Stimulated activated effector memory CD8-positive, alpha-beta T cell treated with anti-CD3 and anti-CD28 coated beads, Interleukin-12 subunit alpha, Interleukin-12 subunit beta, amount 100 ng/mL, for 72 hours (primary cell): ENCODE results near the gene FGF11.

Source experiments
- ATAC-seq: fragments of 150-1000 bp; cut with Tn5 transposase; 2 replicates; pipeline ENCODE4 v1.10.0; 2021
- DNase-seq, 2 donors: peaks; one replicate each; pipeline ENCODE4 v3.0.0; 2021 to 2022; ENCODE audit warnings: low spot score in 2 of 2
- H3K27ac Mint-ChIP-seq: one replicate; pipeline ENCODE4 v1.8.0; 2022; ENCODE audit warnings: mild to moderate bottlenecking, mixed read lengths
- H3K36me3 Mint-ChIP-seq: one replicate; pipeline ENCODE4 v1.8.0; 2022; ENCODE audit warnings: mild to moderate bottlenecking, mixed read lengths
- H3K4me1 Mint-ChIP-seq: one replicate; pipeline ENCODE4 v1.8.0; 2022; ENCODE audit warnings: mixed read lengths
- H3K4me3 Mint-ChIP-seq: one replicate; pipeline ENCODE4 v1.8.0; 2022; ENCODE audit warnings: mild to moderate bottlenecking, mixed read lengths
- H3K9me3 Mint-ChIP-seq: one replicate; pipeline ENCODE4 v1.8.0; 2022; ENCODE audit warnings: mixed read lengths

Gene FGF11

DNA sequence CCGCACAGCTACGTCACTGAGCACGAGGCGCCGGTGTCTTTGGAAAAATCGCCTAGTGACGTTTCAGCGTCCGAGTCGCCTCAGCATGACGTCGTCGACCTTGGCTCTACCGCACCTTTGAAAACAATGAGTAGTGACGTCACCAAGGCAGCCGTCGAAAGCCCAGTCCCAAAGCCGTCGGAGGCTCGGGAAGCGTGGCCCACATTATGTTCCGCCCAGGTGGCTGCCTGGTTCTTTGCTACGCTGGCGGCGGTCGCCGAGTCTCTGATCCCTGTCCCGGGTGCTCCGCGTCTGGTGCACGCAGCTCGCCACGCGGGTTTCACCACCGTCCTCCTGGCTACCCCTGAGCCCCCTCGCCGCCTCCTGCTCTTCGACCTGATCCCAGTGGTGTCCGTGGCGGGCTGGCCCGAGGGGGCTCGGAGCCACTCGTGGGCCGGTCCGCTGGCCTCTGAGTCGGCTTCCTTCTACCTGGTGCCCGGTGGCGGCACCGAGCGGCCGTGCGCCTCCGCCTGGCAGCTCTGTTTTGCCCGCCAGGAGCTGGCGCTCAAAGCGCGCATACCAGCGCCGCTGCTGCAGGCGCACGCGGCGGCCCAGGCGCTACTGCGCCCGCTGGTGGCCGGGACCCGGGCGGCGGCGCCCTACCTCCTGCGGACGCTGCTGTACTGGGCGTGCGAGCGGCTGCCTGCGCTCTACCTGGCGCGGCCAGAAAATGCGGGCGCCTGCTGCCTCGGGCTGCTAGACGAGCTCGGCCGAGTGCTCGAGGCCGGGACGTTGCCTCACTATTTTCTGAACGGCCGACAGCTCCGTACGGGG is 2.5 kb upstream of the FGF11 start:
- ATAC-seq = peak; percentile 83
- peak overlapping the region; percentile 92 for H3K27ac Mint-ChIP-seq

DNA sequence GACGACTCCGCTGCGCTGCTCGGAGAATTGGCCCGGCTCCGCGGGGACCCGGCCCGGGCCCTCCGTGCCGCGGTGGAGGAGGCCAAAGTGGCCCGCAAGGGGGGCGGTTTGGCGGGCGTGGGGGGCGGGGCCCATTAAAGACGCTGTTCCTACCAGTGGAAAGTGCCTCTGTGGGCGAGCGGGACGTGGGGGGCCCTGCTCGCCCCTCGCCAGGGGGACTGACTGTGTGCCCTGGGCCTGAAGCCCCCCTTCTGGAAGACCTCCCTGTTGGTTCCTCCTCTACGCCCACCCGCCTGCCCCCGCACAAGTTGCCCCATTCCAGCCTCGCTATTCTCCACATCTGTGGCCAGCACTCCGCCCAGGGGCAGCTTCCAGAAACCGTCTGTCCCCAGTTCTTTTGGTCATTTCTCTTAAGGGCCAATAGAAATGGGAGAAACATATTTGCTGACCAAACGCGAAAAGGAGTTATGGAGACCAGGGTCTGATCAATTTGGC is 1.9 kb upstream of the FGF11 start:
- peaks cover 42% of the 10 kb centered on the region for H3K36me3 Mint-ChIP-seq
- peak overlapping the region; percentile 90 for H3K4me3 Mint-ChIP-seq
- peaks cover 43% of the 10 kb centered on the region for H3K4me1 Mint-ChIP-seq
- ATAC-seq (no peak), DNase-seq (no peak)
- H3K9me3 Mint-ChIP-seq = no peaks in the 10 kb centered on the region
- H3K27ac Mint-ChIP-seq = no peak overlapping the region

More for the DNA sequence above, 2.5 kb upstream of the FGF11 start:
- Mint-ChIP-seq H3K9me3 (no peaks in the 10 kb centered on the region), H3K4me1 (peaks cover 43% of the 10 kb centered on the region), H3K36me3 (peaks cover 42% of the 10 kb centered on the region), H3K4me3 (peak overlapping the region; percentile 90)
- DNase-seq = peak; percentile 78 to 85

GRCh38 chr17:7437950-7438614 is 1.2 kb upstream of the FGF11 start:
- Mint-ChIP-seq H3K36me3 (peaks cover 42% of the 10 kb centered on the region), H3K27ac (peak overlapping the region; percentile 79), H3K9me3 (no peaks in the 10 kb centered on the region), H3K4me1 (peaks cover 43% of the 10 kb centered on the region), H3K4me3 (peak overlapping the region; percentile 90)
- ATAC-seq (no peak), DNase-seq (peak; percentile 22 to 60)

GRCh38 chr17:7438656-7439460 is 454 bp upstream of the FGF11 start:
- no peak for DNase-seq
- Mint-ChIP-seq H3K36me3 (peaks cover 42% of the 10 kb centered on the region), H3K27ac (peak overlapping the region; percentile 79), H3K9me3 (no peaks in the 10 kb centered on the region), H3K4me3 (peak overlapping the region; percentile 90), H3K4me1 (peaks cover 43% of the 10 kb centered on the region)
- no peak for ATAC-seq

DNA sequence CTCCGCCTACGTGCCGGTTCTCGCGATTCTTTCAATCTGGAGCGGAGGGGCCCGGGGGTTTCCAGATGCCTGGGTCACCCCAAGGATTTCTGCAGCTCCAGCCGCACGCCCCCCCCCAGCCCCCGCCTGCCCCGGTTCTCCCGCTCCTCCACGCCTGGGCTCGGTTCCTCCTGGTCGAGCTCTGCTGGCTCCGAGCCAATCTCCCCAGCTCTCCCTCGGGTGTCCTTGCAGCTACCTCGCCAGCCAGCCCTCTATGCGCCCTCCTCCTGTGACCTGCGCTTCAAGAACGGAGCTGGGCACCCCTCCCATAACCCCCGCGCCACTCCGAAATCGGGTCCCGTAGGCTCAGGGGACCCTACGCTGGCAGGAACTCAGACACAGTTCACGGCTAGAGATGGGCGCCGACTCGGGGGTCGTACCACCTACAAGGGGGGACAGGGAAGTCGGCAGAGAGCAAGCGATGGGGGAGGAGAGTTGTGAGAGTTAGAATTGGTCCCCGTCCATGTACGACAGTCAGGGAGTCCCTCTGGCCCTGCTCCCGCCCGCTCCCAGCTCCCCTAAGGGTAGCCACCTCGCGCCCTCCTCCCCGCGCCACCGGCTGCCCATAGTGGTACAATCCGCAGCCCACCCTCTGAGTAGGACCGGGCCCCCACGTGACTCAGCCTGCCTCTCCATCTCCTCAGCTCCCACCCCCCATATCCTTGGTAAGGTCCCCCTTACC is 961 bp downstream of the FGF11 start:
- DNase-seq (peak; percentile 18 to 65), ATAC-seq (no peak)
- H3K4me3 Mint-ChIP-seq = peak overlapping the region; percentile 90
- peaks cover 38% of the 10 kb centered on the region for H3K36me3 Mint-ChIP-seq
- peaks cover 47% of the 10 kb centered on the region for H3K4me1 Mint-ChIP-seq
- peak overlapping the region; percentile 84 for H3K27ac Mint-ChIP-seq
- no peaks in the 10 kb centered on the region for H3K9me3 Mint-ChIP-seq

DNA sequence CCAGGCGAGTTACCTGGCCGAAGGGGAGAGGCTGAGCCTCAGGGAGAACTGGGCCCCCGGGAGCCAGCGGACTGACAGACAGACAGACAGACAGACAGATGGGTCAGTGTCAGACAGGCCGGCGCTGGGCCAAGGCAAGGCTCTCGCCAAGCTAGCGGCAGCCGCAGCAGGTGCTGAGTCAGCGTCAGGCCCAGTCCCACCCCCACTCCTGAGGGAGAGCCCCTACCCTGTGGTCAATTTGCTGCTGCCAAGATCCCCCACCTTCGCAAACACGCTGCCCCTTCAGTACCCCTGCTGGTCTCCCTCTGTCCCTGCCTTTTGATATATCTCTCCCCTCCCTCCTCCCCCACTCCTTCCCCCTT is 1.5 kb downstream of the FGF11 start:
- no peaks in the 10 kb centered on the region for H3K9me3 Mint-ChIP-seq

GRCh38 chr17:7441266-7441665 is 2.0 kb downstream of the FGF11 start:
- DNase-seq (no peak), ATAC-seq (no peak)
- Mint-ChIP-seq H3K4me1 (peaks cover 53% of the 10 kb centered on the region), H3K36me3 (peaks cover 31% of the 10 kb centered on the region), H3K27ac (no peak overlapping the region), H3K9me3 (no peaks in the 10 kb centered on the region), H3K4me3 (peak overlapping the region; percentile 90)

More for the DNA sequence above, 1.5 kb downstream of the FGF11 start:
- Mint-ChIP-seq H3K4me1 (peaks cover 52% of the 10 kb centered on the region), H3K27ac (peak overlapping the region; percentile 84), H3K4me3 (peak overlapping the region; percentile 90), H3K36me3 (peaks cover 35% of the 10 kb centered on the region)
- ATAC-seq (no peak), DNase-seq (peak; percentile 15 to 59)

DNA sequence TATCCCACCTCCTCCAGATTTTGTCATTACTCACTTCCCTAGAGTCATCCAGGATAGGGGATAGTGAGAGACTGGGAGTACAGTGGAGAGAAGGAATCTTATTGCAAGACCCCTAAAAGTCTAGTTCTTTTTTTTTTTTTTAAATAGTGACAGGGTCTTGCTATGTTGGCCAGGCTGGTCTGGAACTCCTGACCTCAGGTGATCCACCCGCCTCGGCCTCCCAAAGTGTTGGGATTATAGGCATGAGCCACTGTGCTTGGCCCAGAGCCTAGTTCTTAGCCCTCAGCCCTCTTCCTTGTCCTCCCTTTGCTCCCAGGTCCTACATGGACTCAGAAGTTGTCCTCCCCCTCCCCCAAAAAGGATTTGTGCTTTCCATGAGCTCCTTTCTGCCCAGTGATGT is 2.8 kb downstream of the FGF11 start:
- no peak for ATAC-seq
- H3K36me3 Mint-ChIP-seq = peaks cover 22% of the 10 kb centered on the region
- DNase-seq = no peak
- H3K27ac Mint-ChIP-seq = no peak overlapping the region
- H3K4me1 Mint-ChIP-seq = peaks cover 45% of the 10 kb centered on the region
- H3K9me3 Mint-ChIP-seq = no peaks in the 10 kb centered on the region
- no peak overlapping the region for H3K4me3 Mint-ChIP-seq

DNA sequence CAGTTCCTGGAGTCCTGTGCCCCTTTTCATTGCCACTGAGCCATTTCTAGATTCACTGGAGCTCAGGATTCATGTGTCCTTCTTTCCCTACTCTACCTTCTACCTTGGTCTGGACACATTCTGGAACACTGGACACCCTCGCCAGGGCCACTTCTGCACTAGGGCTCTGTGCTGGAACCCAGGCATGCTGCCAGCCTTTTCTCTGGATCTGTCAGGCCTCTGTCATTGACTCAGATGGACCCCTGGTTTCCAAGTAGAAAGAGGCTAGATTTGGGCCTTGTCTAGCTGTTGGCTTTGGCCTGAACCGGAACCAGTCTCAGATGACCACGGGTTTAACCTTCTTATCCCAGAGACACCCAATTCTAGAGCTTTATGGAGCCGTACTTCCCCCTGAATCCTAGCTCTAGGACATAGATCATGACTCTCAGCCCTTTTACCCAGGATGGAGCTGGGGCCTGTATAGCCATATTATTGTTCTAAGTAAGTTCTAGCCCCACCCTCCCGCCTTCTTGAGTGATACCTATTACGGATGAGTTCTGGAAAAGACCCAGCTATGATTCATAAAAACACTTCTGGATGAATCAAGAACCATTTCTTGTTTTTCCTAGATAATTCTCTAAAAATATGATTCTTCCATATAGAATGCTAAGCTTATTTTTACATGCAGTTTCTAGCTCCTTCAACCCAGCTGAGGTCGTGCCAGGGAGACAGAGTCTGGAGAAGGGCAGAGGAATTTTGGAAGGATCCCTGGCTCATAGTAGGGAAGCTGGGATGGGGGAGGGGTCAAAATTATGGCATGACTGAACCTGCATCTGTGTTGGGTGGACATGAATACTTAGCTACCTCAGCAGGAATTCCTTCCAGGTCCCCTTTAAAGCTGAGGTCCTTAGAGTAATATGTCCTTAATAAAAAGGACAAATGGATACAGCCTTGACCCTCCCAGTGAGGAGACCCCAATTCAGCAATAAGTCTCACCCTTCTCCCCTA is 4.5 kb downstream of the FGF11 start:
- DNase-seq (no peak), ATAC-seq (no peak)
- Mint-ChIP-seq H3K4me3 (no peak overlapping the region), H3K4me1 (peaks cover 32% of the 10 kb centered on the region), H3K27ac (no peak overlapping the region), H3K9me3 (no peaks in the 10 kb centered on the region), H3K36me3 (peaks cover 7% of the 10 kb centered on the region)

DNA sequence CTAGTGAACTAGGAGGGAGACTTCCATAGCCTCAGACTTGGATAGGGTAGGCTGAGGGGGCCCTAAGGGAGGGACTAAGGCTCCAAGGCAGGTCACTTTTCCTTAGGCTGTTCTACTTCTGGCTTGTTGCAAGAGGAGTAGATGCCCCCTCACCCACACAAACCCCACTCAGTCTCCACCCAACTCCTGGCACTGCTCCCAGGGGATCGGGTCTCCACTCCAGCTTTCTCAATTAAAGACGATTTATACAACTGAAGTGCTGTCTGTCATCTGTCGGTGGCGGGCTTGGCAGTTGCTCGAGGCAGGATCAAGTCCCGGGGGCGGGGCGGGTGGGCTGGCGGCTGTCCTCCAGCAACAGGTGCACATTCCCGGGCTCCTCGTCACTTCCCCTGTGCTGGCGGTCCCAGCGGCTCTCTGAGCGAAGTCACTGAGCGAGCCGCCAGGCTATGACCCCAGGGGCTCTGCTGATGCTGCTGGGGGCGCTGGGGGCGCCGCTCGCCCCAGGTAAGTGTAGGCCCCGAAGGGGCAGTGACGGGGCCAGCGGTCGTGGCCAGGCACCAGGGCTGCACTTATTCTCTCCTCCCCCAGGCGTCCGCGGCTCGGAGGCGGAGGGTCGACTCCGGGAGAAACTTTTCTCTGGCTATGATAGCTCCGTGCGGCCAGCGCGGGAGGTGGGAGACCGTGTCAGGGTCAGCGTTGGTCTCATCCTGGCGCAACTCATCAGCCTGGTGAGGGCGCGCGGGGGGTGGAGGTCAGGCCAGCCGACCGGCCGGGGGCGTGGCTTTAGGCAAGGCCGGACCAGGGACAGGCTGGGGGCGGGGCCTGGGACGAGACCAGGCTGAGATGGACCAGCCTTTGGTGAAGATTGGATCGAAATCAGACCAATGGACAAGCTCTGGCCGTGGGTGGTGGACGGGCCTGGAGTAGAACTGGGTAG is 5.6 kb downstream of the FGF11 start, which contains the start of gene CHRNB1:
CHRNB1 (plus strand) TSS at position 380 of the 937 bp plus-strand sequence; CDS start at position 447, 67 bp downstream.
- H3K4me1 Mint-ChIP-seq = peaks cover 25% of the 10 kb centered on the region
- no peak within 1 kb of the TSS for H3K27ac Mint-ChIP-seq
- peaks cover 6% of the 10 kb centered on the region for H3K36me3 Mint-ChIP-seq
- DNase-seq (peak in 1 of 2 donors; percentile 56), ATAC-seq (peak; percentile 19)
- peak within 1 kb of the TSS; percentile 73 for H3K4me3 Mint-ChIP-seq
- no peaks in the 10 kb centered on the region for H3K9me3 Mint-ChIP-seq

DNA sequence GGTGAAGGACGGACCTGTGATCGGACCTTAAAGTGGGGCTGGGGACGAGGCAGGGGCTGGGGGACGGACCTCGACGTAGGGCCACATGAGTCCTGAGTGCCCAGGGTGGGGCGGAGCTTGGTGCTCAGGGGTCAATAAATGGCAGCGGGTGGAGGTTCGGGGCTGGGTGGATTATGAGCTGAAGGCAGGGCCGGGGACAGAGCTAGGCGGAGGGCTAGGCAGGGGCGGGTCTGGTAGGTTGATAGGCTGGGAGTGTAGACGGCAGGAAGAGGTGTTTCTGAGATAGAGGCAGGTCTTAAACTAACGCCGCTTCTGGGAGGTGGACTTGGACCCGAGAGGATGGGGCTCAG is 6.3 kb downstream of the FGF11 start:
- Mint-ChIP-seq H3K4me3 (peak overlapping the region; percentile 73), H3K27ac (no peak overlapping the region), H3K36me3 (no peaks in the 10 kb centered on the region), H3K9me3 (no peaks in the 10 kb centered on the region), H3K4me1 (peaks cover 19% of the 10 kb centered on the region)
- DNase-seq = no peak
- peak; percentile 70 for ATAC-seq

- Mint-ChIP-seq H3K27ac (no peak overlapping the region), H3K36me3 (no peaks in the 10 kb centered on the region), H3K9me3 (no peaks in the 10 kb centered on the region), H3K4me1 (peaks cover 14% of the 10 kb centered on the region), H3K4me3 (no peak overlapping the region)
- DNase-seq (no peak), ATAC-seq (no peak)
These were observed 9.1 kb downstream of the FGF11 start for GRCh38 chr17:7448461-7448860.

DNA sequence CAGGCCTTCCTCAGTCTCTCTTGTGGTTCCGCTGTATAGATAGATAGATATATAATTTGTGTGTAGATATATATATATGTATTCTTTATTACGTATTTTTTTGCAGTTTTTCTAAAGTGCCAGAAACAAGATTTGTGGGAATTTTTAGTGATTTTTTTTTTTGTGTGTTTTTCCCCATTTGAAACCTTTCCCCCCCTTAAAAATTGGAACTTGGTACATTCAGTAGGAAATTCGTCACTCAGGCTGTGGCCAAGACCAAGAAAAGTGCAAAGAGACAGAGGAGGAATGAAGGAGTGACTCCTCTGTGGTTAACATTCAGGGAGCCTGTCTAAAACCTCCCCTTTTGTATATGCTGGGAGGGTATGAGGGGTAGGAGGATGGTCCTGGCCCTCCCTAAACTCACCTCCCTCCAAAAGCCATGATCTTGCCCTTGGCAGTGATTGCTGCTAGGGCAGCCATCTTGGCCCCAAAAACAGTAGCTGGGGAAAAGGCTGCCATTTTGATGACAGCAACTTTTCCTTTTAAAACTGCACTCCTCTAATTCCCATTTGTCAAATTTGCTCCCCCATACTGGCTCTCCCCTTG is 20.7 kb downstream of the FGF11 start:
- Mint-ChIP-seq H3K27ac (peak overlapping the region; percentile 71), H3K9me3 (no peaks in the 10 kb centered on the region), H3K4me1 (peaks cover 15% of the 10 kb centered on the region), H3K4me3 (no peak overlapping the region), H3K36me3 (peaks cover 81% of the 10 kb centered on the region)
- DNase-seq (no peak), ATAC-seq (no peak)
